Activated CD8-positive, alpha-beta memory T cell treated with anti-CD3 and anti-CD28 coated beads, Interleukin-2, amount 10 ng/mL, durations not matched to agents 7 days and 5 days (primary cell): ENCODE measurements around the gene NQO2. TPM values are rescaled to one million over a fixed set of nuclear protein-coding genes. Genes with fewer than 3 reads are reported as not detected.
A peak's percentile ranks its signal among the peaks of the same experiment; 100 is the strongest.
"Not testable (repeated sequence)": the region's sequence is repeated elsewhere in the genome, so short reads cannot be mapped to it uniquely, and the experiment has no call there.

Experiments used
- ATAC-seq: fragments of 150-1000 bp; cut with Tn5 transposase; one replicate; pipeline ENCODE4 v1.10.0; 2021; ENCODE audit warnings: moderate library complexity
- CTCF ChIA-PET: fragments of 350-600 bp; sonication (Branson Sonifier 250); formaldehyde crosslinking; loops from one replicate; lab custom pipeline; 2021; ENCODE audit warnings: antibody characterized with exemption; lab: Charles Lee
- DNase-seq: peaks from one replicate; pipeline ENCODE4 v3.0.0-alpha.2; 2020
- H3K27ac Mint-ChIP-seq: one replicate; pipeline ENCODE4 v1.8.0; 2021; ENCODE audit warnings: mild to moderate bottlenecking, mixed read lengths
- H3K27me3 Mint-ChIP-seq: one replicate; pipeline ENCODE4 v1.8.0; 2021; ENCODE audit warnings: mixed read lengths
- H3K36me3 Mint-ChIP-seq: one replicate; pipeline ENCODE4 v1.8.0; 2021; ENCODE audit warnings: mild to moderate bottlenecking, mixed read lengths
- H3K4me1 Mint-ChIP-seq: one replicate; pipeline ENCODE4 v1.8.0; 2021; ENCODE audit warnings: mixed read lengths
- H3K4me3 Mint-ChIP-seq: one replicate; pipeline ENCODE4 v1.8.0; 2021; ENCODE audit warnings: mild to moderate bottlenecking, moderate library complexity, mixed read lengths
- H3K9me3 Mint-ChIP-seq: one replicate; pipeline ENCODE4 v1.8.0; 2022; ENCODE audit warnings: low read depth, mixed read lengths
- total RNA-seq, 2 experiments: library from RNA; stranded (reverse); gene quantifications; one replicate each; pipeline ENCODE4 v1.2.3, GENCODE V29; 2021

Gene NQO2
- total RNA-seq, 2 experiments from 2014 or later = 11.9 to 14.5 TPM

- peaks cover 60% of the 10 kb centered on the region for H3K4me1 Mint-ChIP-seq
- not testable (repeated sequence) for H3K9me3 Mint-ChIP-seq, DNase-seq, ATAC-seq, H3K27me3 Mint-ChIP-seq
- peak overlapping the region; percentile 82 for H3K4me3 Mint-ChIP-seq
- CTCF ChIA-PET = interaction anchor here (1.6 to 3.2 kb wide), 3 partner anchors 7 to 20 kb away, joined by 6 to 15 read pairs (median 9); no protein-coding TSS in a partner anchor
- H3K36me3 Mint-ChIP-seq = peaks cover 11% of the 10 kb centered on the region
- peak overlapping the region; percentile 89 for H3K27ac Mint-ChIP-seq
These were observed 27.0 kb upstream of the NQO2 start for GRCh38 chr6:2972685-2973084.

- not testable (repeated sequence) for H3K27ac Mint-ChIP-seq, H3K4me3 Mint-ChIP-seq, H3K9me3 Mint-ChIP-seq, H3K27me3 Mint-ChIP-seq, DNase-seq, ATAC-seq
- CTCF ChIA-PET = interaction anchor here (0.7 to 7.2 kb wide), 4 partner anchors 14 to 26 kb away, joined by 3 to 32 read pairs (median 10); partner anchors contain the start of gene NQO2
- Mint-ChIP-seq H3K4me1 (peaks cover 59% of the 10 kb centered on the region), H3K36me3 (peaks cover 11% of the 10 kb centered on the region)
These were observed 26.5 kb upstream of the NQO2 start for GRCh38 chr6:2973180-2973579.

GRCh38 chr6:2973676-2974075 lies 26.0 kb upstream of the NQO2 start:
- Mint-ChIP-seq H3K4me3 (no peak overlapping the region), H3K27ac (no peak overlapping the region), H3K9me3 (peaks cover 6% of the 10 kb centered on the region), H3K36me3 (peaks cover 11% of the 10 kb centered on the region), H3K4me1 (peaks cover 58% of the 10 kb centered on the region), H3K27me3 (peaks cover under 1% of the 10 kb centered on the region)
- DNase-seq (peak; percentile 45), ATAC-seq (no peak)
- CTCF ChIA-PET = interaction anchor here (0.7 to 7.2 kb wide), 7 partner anchors 10 to 208 kb away, joined by 3 to 32 read pairs (median 4); partner anchors contain the start of genes NQO2, SERPINB1 and WRNIP1

GRCh38 chr6:2976060-2976459 lies 23.6 kb upstream of the NQO2 start:
- Mint-ChIP-seq H3K27me3 (peaks cover 10% of the 10 kb centered on the region), H3K4me3 (no peak overlapping the region), H3K27ac (peak overlapping the region; percentile 75), H3K36me3 (peaks cover 11% of the 10 kb centered on the region), H3K9me3 (peaks cover 6% of the 10 kb centered on the region), H3K4me1 (peaks cover 45% of the 10 kb centered on the region)
- CTCF ChIA-PET = interaction anchor here (3.2 to 7.2 kb wide), 2 partner anchors 11 to 23 kb away, joined by 15 to 32 read pairs; no protein-coding TSS in a partner anchor
- DNase-seq = peak; percentile 37
- no peak for ATAC-seq

- Mint-ChIP-seq H3K4me1 (peaks cover 44% of the 10 kb centered on the region), H3K36me3 (peaks cover 11% of the 10 kb centered on the region), H3K4me3 (peak overlapping the region; percentile 24), H3K27ac (peak overlapping the region; percentile 75), H3K9me3 (peaks cover 6% of the 10 kb centered on the region), H3K27me3 (peaks cover 10% of the 10 kb centered on the region)
- DNase-seq = peak; percentile 35
- no peak for ATAC-seq
- CTCF ChIA-PET = interaction anchor here (0.7 to 7.2 kb wide), 3 partner anchors 11 to 185 kb away, joined by 3 to 32 read pairs (median 5); no protein-coding TSS in a partner anchor
These were observed 23.1 kb upstream of the NQO2 start for GRCh38 chr6:2976571-2977085.

- H3K4me3 Mint-ChIP-seq = no peak overlapping the region
- peaks cover 11% of the 10 kb centered on the region for H3K27me3 Mint-ChIP-seq
- peaks cover 6% of the 10 kb centered on the region for H3K9me3 Mint-ChIP-seq
- H3K4me1 Mint-ChIP-seq = peaks cover 39% of the 10 kb centered on the region
- ATAC-seq = no peak
- CTCF ChIA-PET = interaction anchor here (0.6 to 7.2 kb wide), 7 partner anchors 10 to 289 kb away, joined by 3 to 32 read pairs (median 4); no protein-coding TSS in a partner anchor
- peak overlapping the region; percentile 75 for H3K27ac Mint-ChIP-seq
- H3K36me3 Mint-ChIP-seq = peaks cover 9% of the 10 kb centered on the region
- DNase-seq = no peak
These were observed 22.4 kb upstream of the NQO2 start for GRCh38 chr6:2977290-2977689.

- CTCF ChIA-PET = interaction anchor here (0.6 to 7.2 kb wide), 5 partner anchors 9 to 290 kb away, joined by 3 to 32 read pairs (median 4); no protein-coding TSS in a partner anchor
- Mint-ChIP-seq H3K27me3 (peaks cover 14% of the 10 kb centered on the region), H3K36me3 (peaks cover 5% of the 10 kb centered on the region), H3K4me3 (no peak overlapping the region), H3K9me3 (peaks cover 6% of the 10 kb centered on the region), H3K27ac (no peak overlapping the region), H3K4me1 (peaks cover 32% of the 10 kb centered on the region)
- peak; percentile 11 for DNase-seq
- ATAC-seq = no peak
These were observed 21.7 kb upstream of the NQO2 start for GRCh38 chr6:2977799-2978590.

DNA sequence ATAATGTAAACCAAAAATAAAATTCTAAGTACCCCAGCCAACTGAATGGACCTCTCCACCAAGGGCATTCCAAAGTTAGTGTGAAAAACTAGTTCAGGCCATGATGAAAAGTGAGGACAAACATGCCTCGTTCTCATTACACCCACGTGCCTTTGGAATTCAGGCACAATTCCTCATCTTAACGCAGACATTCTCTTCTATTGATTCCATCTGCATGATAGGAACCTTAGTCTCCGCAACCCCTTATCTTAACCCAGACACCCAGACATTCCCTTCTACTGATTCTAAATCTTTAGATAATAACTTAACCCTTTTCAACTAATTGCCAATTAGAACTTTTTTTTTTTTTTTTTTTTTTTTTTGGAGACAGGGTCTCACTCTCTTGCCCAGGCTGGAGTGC lies 20.8 kb upstream of the NQO2 start:
- Mint-ChIP-seq H3K9me3 (peaks cover 2% of the 10 kb centered on the region), H3K36me3 (peaks cover 4% of the 10 kb centered on the region), H3K27ac (no peak overlapping the region), H3K4me3 (no peak overlapping the region), H3K4me1 (peaks cover 27% of the 10 kb centered on the region), H3K27me3 (peaks cover 21% of the 10 kb centered on the region)
- ATAC-seq = no peak
- peak; percentile 9 for DNase-seq
- CTCF ChIA-PET = interaction anchor here (1.8 to 7.2 kb wide), 2 partner anchors 9 to 38 kb away, joined by 4 to 32 read pairs; no protein-coding TSS in a partner anchor

DNA sequence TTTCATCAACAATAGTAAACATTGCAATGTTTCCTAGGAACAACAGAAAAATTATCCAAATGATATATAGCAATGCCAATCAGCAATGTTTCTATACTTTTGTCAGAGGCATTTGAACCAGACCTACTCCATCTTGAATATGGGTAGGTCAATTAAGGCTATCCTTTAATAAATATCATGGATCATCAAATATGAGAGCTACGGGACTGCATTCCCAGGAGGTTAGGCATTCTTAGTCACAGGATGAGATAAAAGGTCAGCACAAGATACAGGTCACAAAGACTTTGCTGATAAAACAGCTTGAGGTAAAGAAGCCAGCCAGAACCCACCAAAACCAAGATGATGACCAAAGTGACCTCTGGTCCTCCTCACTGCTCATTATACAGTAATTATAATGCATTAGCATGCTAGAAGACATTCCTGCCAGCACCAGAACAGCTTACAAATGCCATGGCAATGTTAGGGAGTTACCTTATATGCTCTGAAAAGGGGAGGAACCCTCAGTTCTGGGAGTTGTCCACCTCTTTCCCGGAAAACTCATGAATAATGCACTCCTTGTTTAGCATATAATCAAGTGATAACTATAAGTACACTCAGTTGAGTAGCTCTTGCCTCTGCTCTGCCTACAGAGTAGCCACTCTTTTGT lies 19.8 kb upstream of the NQO2 start:
- no peaks in the 10 kb centered on the region for H3K9me3 Mint-ChIP-seq
- H3K36me3 Mint-ChIP-seq = no peaks in the 10 kb centered on the region
- no peak overlapping the region for H3K4me3 Mint-ChIP-seq
- peaks cover 23% of the 10 kb centered on the region for H3K4me1 Mint-ChIP-seq
- ATAC-seq (no peak), DNase-seq (no peak)
- H3K27me3 Mint-ChIP-seq = peaks cover 22% of the 10 kb centered on the region
- H3K27ac Mint-ChIP-seq = no peak overlapping the region
- CTCF ChIA-PET = interaction anchor here (1.0 to 7.2 kb wide), 5 partner anchors 8 to 134 kb away, joined by 3 to 32 read pairs (median 4); partner anchors contain the start of gene SERPINB6

DNA sequence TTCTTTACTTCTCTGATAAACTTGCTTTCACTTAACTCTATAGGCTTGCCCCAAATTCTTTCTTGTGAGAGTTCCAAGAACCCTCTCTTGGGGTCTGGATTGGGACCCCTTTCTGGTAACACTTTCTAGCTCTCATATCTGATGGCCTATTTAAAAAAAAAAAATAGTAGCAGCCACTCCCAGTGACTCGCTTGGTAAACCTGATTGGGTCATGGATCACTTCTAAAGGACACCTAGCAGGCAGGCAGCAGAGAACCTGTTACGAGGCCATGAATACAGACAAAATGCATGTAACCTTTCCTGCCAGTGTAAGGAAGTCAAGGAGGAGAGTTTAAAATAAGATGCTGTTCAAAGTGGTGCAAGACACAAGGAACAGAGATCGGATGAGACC lies 19.2 kb upstream of the NQO2 start:
- H3K4me1 Mint-ChIP-seq = peaks cover 23% of the 10 kb centered on the region
- H3K4me3 Mint-ChIP-seq = no peak overlapping the region
- no peaks in the 10 kb centered on the region for H3K36me3 Mint-ChIP-seq
- no peaks in the 10 kb centered on the region for H3K9me3 Mint-ChIP-seq
- no peak overlapping the region for H3K27ac Mint-ChIP-seq
- no peak for ATAC-seq
- H3K27me3 Mint-ChIP-seq = peaks cover 22% of the 10 kb centered on the region
- DNase-seq = no peak
- CTCF ChIA-PET = interaction anchor here (1.0 to 7.2 kb wide), 6 partner anchors 7 to 134 kb away, joined by 3 to 32 read pairs (median 4); partner anchors contain the start of gene SERPINB6

DNA sequence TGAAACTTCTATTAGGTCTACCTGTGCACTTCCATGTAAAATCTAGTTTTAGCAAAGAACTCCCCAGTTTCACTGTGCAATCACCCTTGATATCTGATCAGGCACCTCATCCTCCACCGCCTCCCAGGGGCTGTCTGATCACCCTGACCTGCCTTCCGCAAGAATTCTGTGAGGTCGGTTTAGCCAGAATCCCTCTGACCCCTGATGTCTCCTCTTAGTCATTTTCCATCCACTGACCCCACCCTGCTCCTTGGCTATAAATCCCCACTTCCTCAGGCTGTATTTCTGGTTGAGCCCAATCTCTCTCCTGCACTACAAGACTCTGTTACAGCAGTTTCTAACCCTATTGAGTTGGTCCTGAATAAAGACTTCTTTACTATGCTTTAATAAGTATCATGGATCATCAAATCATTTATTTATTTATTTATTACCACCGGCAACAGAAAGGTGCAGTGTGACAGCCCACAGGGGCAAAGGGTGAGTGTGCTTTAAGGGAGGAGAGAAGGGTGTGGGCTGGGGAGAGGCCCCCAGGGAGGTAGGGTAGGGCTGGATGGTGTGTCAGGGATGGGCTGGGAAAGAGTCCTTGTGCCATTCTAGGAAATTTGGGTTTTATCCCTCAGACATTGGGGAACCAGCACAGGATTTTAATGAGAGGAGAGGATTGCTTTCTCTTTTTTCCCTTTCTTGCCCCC lies 17.1 kb upstream of the NQO2 start:
- ATAC-seq (no peak), DNase-seq (peak; percentile 30)
- Mint-ChIP-seq H3K4me3 (no peak overlapping the region), H3K27me3 (peaks cover 22% of the 10 kb centered on the region), H3K36me3 (no peaks in the 10 kb centered on the region), H3K27ac (no peak overlapping the region), H3K9me3 (no peaks in the 10 kb centered on the region), H3K4me1 (peaks cover 8% of the 10 kb centered on the region)
- CTCF ChIA-PET = no interaction called here

- ATAC-seq (no peak), DNase-seq (peak; percentile 32)
- H3K4me1 Mint-ChIP-seq = peaks cover 12% of the 10 kb centered on the region
- no peaks in the 10 kb centered on the region for H3K36me3 Mint-ChIP-seq
- H3K4me3 Mint-ChIP-seq = no peak overlapping the region
- peaks cover 16% of the 10 kb centered on the region for H3K27me3 Mint-ChIP-seq
- H3K9me3 Mint-ChIP-seq = no peaks in the 10 kb centered on the region
- H3K27ac Mint-ChIP-seq = no peak overlapping the region
- CTCF ChIA-PET = interaction anchor here (1.1 to 4.9 kb wide), 2 partner anchors 8 to 53 kb away, joined by 5 to 32 read pairs; no protein-coding TSS in a partner anchor
These were observed 14.8 kb upstream of the NQO2 start for GRCh38 chr6:2984738-2985406.
